ENCODE data around the gene PRKN. TPM values are rescaled to one million over a fixed set of nuclear protein-coding genes. Genes with fewer than 3 reads are reported as not detected.

Gene PRKN
- total RNA-seq, 1 donor from 2014 or later = 5.9 TPM

DNA sequence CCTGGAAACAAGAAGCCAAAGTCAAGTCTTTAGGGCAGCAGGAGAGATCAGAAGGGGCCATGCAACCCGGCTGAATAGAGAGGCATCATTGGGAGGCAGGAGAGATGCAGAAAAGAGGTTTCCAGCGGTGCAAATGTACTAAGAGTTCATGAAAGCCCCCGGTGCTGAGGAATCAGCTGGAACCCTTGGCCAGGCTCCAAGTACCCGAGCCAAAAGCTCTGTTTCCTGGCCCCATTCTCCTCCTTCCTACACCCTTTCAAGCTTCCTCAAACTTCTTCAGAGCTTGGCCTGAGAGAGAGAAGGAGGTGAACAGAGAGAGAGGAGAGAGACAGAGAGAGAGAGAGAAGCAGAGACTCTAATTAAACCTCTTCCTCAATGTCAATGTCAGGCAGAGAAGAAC lies 433.5 kb downstream of the PRKN start:
- DNase-seq = no peak

DNA sequence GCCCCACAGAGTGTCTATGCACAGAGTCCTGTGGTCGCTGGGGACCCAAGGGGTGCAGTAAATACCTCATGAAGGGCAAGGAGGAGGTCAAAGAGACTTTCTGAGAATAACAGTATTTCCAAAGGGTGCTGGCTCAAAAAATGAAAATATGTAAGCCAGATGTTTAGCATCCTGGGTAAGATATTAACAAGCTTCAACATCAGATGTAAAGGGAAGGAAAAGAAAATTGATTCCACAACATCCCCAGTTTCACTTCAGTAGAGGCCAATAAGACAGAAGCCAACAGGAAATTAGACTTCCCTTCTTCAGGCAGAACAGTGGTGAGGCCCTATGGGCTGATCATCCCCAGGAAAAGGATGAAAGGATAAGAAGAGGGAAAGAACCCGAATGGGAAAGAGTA lies 434.7 kb downstream of the PRKN start:
- DNase-seq = no peak

- no peak for DNase-seq
Measured at GRCh38 chr6:162290846-162291465, 436.6 kb downstream of the PRKN start.

DNA sequence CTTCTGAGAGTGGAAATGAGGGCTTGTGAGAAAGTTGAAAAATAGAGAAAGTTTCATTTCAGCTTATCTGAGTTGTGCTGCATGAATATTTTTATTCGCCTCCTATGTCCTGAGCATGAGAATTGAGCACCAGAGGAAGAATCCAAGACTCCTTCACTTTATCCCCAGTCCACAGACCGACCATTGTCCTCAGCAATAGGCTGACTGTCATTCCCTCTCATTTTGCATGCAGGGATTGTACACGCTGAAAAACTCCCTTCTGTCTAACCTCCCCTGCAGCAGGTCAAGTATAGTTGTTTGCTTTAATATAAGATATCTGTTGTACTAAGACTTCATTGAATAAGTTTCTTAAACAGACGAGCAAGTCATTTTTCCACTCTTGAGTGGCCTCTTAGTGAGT lies 437.6 kb downstream of the PRKN start:
- no peak for DNase-seq

DNA sequence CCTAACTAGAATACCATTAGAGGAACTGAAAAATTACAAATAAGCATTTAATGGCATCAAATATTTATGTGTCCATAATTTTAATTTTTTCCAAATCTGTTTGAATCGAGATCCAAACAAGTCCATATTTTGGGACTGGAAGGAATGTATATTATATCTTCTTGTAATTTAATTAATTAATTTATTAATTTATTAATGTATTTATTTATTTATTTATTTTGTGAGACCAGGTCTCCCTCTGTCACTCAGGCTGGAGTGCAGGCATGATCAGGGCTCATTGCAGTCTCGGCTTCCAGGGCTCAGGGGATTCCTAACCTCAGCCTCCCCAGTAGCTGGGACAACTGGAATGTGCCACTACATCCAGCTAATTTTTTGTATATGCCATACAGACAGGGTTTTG lies 453.6 kb downstream of the PRKN start:
- no peak for DNase-seq

DNA sequence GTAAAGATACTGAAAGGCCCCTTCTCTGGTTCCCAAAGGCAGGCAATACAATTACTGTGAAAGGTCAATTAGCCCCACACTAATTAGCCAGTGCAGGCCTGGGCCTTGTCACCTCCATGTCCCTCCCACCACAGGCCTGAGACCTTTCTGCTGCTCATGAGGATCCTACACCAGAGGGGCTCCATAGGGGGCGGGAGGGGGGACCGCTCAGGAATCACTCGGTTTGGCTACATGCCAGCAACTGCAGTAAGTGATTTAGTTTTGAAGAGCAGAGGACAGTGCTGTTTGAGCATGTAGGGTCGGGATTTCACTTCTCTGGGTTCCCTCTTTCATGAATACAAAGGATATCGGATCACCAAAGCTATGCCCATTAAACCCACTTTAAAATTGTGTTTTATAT lies 455.6 kb downstream of the PRKN start:
- DNase-seq = no peak

DNA sequence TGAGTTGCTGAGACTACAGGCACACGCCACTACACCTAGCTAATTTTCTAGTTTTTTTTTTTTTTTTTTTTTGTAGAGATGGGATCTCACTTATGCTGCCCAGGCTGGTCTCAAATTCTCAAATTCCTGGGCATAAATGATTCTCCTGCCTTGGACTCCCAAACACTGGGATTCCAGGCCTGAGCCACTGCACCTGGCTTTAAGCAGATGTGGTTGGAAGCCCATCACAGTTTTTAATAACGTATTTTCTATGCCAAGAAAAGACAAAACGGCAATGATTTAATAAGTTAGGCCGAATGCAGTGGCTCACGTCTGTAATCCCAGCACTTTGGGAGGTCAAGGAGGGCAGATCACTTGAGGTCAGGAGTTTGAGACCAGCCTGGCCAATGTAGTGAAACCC lies 456.6 kb downstream of the PRKN start:
- DNase-seq = no peak

GRCh38 chr6:162267641-162268040 lies 459.9 kb downstream of the PRKN start:
- DNase-seq = no peak

- DNase-seq = no peak
Measured at GRCh38 chr6:162267126-162267525, 460.4 kb downstream of the PRKN start.

GRCh38 chr6:162264581-162264980 lies 463.0 kb downstream of the PRKN start:
- DNase-seq = no peak

DNA sequence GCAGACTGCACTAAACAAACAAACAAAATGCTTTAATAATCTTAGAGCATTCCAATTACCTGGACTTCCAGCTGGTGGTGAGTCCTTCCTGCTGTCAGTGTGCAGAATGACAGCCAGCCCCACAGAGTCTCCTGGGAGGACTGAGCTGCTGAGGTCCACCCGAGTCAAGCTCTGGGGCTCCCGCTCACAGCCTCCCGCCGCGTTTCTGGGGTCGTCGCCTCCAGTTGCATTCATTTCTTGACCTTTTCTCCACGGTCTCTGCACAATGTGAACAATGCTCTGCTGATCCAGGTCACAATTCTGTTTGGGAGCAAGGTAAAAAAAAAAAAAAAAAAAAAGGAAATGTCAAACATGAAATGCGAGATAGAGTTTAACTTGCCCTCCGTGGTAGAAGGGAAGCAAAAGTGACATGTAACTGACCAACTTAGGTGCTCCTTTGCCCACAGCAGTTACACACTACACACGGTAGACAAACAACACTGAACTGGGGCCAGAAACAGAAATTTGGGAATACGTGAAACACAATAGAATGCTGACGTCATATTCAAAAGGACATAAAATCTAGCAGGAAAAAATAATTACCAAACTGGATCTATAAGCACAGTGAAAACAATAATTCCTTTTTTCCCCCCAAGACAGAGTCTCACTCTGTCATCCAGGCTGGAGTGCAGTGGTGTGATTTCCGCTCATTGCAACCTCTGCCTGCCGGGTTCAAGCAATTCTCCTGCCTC lies 464.9 kb downstream of the PRKN start:
- DNase-seq = no peak

DNA sequence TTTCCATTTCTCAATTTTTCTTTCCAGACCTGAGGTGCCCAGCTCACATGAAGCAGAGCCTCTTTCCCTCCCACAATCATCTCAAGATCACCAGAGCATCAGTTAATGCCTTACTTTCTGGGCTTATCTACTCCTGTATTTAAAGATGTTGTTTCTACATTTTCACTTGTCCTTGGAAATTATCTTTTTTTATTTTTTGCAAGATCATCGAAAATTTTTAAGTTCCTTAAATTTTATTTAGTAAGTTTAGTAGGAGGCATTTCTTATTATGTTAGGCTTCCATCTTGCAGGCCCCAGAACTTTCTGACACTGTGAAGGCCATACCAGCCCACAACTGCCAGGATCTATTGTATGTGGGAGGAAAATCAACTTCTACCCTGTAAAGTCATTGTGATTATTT lies 466.0 kb downstream of the PRKN start:
- no peak for DNase-seq

DNA sequence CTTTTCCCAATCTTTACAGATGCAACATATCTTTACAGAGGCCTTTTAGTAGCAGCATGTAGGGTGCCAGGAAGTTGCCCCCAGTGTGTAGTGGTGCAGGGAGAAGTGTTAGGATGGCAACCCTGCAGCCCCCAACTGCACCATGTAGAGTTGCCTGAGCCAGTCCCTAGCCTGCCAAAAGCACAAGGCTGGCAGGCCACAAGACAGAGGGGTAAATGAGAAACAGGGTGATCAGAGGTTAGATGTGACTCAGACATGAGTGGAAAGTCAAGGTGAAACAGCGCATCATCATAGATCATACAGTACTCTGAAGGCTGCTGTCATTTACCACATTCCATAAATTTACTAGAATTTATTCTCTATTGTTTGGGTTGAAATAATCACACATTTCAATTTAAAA lies 467.5 kb downstream of the PRKN start:
- no peak for DNase-seq

DNA sequence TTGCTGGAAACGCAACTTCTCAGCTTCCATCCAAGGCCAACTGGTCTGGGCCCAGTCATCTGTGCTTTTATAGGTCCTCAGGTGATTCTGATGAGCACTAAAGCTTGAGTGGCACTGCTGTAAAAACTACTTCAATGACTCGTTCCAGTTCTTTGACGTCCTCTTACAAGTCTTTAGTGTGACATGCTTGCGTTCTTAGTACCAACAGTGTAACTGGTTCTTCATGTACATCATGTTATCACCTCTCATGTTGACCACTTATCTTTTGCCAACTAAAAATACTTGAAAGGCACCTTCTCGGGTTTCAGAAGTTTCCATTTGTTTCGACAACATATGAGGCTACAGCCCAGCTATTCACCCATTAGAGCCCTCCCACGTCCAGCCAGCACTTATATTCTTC lies 468.9 kb downstream of the PRKN start:
- DNase-seq = no peak

DNA sequence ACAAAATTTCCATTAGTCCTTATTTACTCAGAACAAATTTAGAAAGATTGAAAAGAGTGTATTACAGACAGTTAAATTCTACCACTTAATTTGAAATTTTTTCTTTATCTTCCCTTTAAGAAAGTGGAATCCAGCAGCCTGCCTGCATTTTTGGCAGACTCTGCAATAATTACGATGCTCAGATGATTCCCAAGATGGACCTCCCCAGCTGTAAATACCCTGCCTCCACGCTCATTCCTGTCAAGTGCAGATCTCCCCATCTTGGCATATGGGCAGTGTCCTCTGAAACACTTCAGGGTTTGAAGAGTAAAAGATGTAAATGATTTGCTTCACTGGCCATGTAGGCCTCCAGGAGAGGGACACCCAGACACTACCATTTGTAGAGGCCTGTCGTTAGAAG lies 471.2 kb downstream of the PRKN start:
- DNase-seq = no peak

- no peak for DNase-seq
Measured at GRCh38 chr6:162251257-162251656, 476.3 kb downstream of the PRKN start.

GRCh38 chr6:162249907-162250642 lies 477.5 kb downstream of the PRKN start:
- DNase-seq = no peak

GRCh38 chr6:162245830-162246420 lies 481.6 kb downstream of the PRKN start:
- no peak for DNase-seq

DNA sequence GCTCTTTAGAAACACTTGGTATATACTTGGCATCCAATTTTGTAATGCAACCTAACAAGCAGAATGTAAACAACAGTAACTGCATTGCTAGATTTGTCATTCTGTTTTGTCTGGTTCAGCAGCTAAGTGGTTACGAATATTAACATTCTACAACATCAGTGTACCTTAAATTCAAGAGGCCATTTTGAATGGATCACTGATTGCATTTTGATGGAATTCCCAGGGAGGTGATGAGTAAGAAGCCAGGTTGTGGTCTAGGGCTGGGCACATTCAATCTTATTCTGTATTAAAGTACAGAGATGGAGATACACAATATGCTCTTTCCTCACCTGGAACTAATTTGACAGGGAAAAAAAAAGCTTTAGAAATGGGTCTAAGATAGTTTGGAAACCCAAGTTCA lies 483.5 kb downstream of the PRKN start:
- DNase-seq = no peak

DNA sequence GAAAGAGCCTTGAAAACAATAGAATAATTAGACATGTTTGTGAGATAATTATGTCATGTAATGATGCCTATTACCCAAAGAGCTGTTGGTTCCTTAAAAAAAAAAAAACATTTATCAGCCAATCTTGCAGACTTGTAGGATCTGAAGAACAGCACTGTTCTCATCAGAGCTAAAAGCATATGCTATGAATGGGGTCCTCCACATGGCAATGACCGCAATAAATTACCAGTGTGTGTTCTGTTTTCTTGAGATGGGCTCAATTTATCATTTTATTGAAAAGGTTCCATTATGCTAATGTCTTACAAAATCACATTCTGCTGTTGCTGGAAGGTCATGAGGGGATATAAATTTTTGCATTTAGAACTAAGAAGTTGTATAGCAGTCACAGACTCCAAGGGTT lies 484.7 kb downstream of the PRKN start:
- no peak for DNase-seq

DNA sequence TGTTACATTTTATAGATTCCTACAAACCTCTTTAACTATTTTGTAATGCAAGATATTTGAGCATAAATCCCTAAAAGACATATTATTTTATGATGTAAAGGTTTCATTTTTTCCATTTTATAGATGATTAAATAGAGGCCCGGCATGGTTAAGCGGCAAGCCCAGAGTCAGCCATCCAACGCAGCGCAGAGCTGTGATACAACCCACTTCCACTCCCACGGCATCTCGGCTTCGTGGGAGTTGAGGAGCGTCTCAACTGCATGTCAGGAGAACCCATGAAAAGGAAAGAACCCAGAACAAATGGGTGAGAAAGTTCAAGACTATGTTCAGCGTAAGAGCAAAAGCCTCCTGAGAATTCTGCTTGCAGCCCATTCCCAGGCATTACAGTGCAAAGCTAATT lies 488.2 kb downstream of the PRKN start:
- no peak for DNase-seq

DNA sequence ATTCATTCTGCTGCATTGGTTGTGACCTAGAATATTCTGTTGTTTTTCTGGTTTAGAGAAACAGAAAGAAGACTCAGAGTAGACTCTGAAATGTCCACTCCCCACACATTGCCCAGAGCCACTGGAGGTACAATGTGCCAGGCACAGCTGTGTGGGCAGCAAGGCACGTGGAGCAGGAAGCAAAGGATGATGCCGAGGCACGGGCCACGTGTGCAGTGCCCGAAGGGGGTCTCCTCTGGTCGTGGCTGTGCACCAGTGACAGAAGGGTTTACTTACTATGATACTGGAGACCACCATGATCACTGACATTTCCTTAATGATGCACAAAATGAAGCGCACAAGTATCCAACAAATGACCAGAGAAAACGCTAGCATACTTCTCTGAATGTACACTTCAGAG lies 488.9 kb downstream of the PRKN start:
- no peak for DNase-seq

DNA sequence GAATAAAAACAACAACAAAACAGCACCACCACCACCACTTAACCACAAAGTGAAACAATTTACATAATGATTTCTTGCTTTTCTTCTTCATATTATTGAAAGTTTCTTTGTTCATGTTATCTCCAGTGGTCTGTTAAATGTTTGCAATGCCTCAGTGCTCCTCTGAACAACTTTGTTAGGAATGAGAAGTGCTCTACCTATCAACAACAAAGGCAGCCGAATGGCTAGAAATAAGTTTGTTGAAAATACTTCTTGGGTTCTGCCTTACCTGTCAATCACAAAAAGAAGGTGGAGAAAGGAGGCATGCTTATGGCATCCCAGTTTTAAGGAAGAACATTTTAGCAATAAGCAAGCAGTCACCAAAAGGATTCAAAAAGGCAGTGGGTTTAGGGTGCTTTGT lies 490.2 kb downstream of the PRKN start:
- DNase-seq = no peak

All from occipital lobe (tissue), 2 donors.